GM23248 (cell line): ENCODE data around the gene PCDHB4. TPM values are rescaled to one million over a fixed set of nuclear protein-coding genes. Genes with fewer than 3 reads are reported as not detected.
"Not testable (repeated sequence)": the region's sequence is repeated elsewhere in the genome, so short reads cannot be mapped to it uniquely, and the experiment has no call there.

Source experiments
- DNase-seq: peaks from one replicate; pipeline ENCODE4 v3.0.0-alpha.2; 2015
- H2AFZ ChIP-seq: fragments of 200-600 bp; sonication (generic); 2 replicates; pipeline ENCODE4 v1.6.1; 2016; ENCODE audit warnings: antibody characterized with exemption
- H3F3A ChIP-seq: fragments of 200-600 bp; sonication (generic); 2 replicates; pipeline ENCODE4 v1.6.1; 2016; ENCODE audit warnings: mild to moderate bottlenecking, antibody characterized with exemption, mixed run types; ENCODE audit not compliant: insufficient read depth
- H3K27ac ChIP-seq: fragments of 200-600 bp; sonication (generic); 2 replicates; pipeline ENCODE4 v1.5.1; 2016; ENCODE audit warnings: mild to moderate bottlenecking
- H3K27me3 ChIP-seq: fragments of 200-600 bp; sonication (generic); replicated peaks from 2 replicates; pipeline ENCODE4 v1.6.1; 2016; ENCODE audit warnings: mild to moderate bottlenecking; ENCODE audit not compliant: insufficient read depth
- H3K36me3 ChIP-seq: fragments of 200-600 bp; sonication (generic); 2 replicates; pipeline ENCODE4 v1.6.1; 2016; ENCODE audit warnings: low read depth, mild to moderate bottlenecking
- H3K4me1 ChIP-seq: fragments of 200-600 bp; sonication (generic); 2 replicates; pipeline ENCODE4 v1.6.1; 2016; ENCODE audit warnings: mild to moderate bottlenecking; ENCODE audit not compliant: insufficient read depth
- H3K4me2 ChIP-seq: fragments of 200-600 bp; sonication (generic); one replicate; pipeline ENCODE4 v1.6.1; 2016; ENCODE audit warnings: mild to moderate bottlenecking; ENCODE audit not compliant: unreplicated experiment
- H3K4me3 ChIP-seq: fragments of 200-600 bp; sonication (generic); 2 replicates; pipeline ENCODE4 v1.5.1; 2016; ENCODE audit warnings: mild to moderate bottlenecking
- H3K79me2 ChIP-seq: fragments of 200-600 bp; sonication (generic); 2 replicates; pipeline ENCODE4 v1.6.1; 2016; ENCODE audit warnings: mild to moderate bottlenecking; ENCODE audit not compliant: insufficient read depth
- H3K9ac ChIP-seq: fragments of 200-600 bp; sonication (generic); 2 replicates; pipeline ENCODE4 v1.6.1; 2016; ENCODE audit warnings: mild to moderate bottlenecking
- H3K9me2 ChIP-seq: fragments of 200-600 bp; sonication (generic); 2 replicates; pipeline ENCODE4 v1.6.1; 2016; ENCODE audit warnings: mixed run types, mild to moderate bottlenecking, moderate library complexity; ENCODE audit not compliant: insufficient read depth
- H3K9me3 ChIP-seq: fragments of 200-600 bp; sonication (generic); one replicate; pipeline ENCODE4 v1.6.1; 2017; ENCODE audit warnings: low read depth
- H4K20me1 ChIP-seq: fragments of 200-600 bp; sonication (generic); 2 replicates; pipeline ENCODE4 v1.6.0; 2016; ENCODE audit not compliant: insufficient read depth
- EZH2 ChIP-seq: fragments of 200-600 bp; sonication (generic); IDR thresholded peaks from 2 replicates; pipeline ENCODE4 v1.6.1; 2018; ENCODE audit warnings: antibody characterized with exemption, mild to moderate bottlenecking; ENCODE audit not compliant: insufficient read depth, poor library complexity, severe bottlenecking
- EZH2phosphoT487 ChIP-seq: fragments of 200-600 bp; sonication (generic); IDR thresholded peaks from 2 replicates; pipeline ENCODE4 v1.6.1; 2018; ENCODE audit warnings: antibody characterized with exemption, moderate library complexity, mild to moderate bottlenecking, low read depth; ENCODE audit not compliant: insufficient read depth
- WGBS, 2 experiments: methylation state at CpG; one replicate each; pipeline ENCODE4 v1.1.6; 2015 to 2017; ENCODE audit warnings: low lambda C conversion rate in 2 of 2, low coverage in 1 of 2; ENCODE audit errors: missing lambda C conversion rate in 2 of 2; 5-methylcytosine and 5-hydroxymethylcytosine counted together
- in situ Hi-C: fragments of 300-500 bp; cut with MboI; formaldehyde crosslinking; loops from 2 replicates; pipeline ENCODE4 v1.15.0; 2020
- polyA plus RNA-seq: library from polyadenylated mRNA; unstranded; fragments of >200 nt; fragmentation: Nextera tagmentation; extraction: Ambion mirVana; gene quantifications from 2 replicates; pipeline ENCODE4 v1.2.1, GENCODE V29; 2016
- total RNA-seq: library from RNA; depleted of rRNA; stranded (reverse); fragments of >200 nt; shearing (Covaris generic); gene quantifications from 2 replicates; pipeline ENCODE4 v1.2.3, GENCODE V29; 2014

PCDHB4 gene
- total and polyA plus RNA-seq, 2 experiments from 2014 or later: 0.22 to 1.0 TPM

DNA sequence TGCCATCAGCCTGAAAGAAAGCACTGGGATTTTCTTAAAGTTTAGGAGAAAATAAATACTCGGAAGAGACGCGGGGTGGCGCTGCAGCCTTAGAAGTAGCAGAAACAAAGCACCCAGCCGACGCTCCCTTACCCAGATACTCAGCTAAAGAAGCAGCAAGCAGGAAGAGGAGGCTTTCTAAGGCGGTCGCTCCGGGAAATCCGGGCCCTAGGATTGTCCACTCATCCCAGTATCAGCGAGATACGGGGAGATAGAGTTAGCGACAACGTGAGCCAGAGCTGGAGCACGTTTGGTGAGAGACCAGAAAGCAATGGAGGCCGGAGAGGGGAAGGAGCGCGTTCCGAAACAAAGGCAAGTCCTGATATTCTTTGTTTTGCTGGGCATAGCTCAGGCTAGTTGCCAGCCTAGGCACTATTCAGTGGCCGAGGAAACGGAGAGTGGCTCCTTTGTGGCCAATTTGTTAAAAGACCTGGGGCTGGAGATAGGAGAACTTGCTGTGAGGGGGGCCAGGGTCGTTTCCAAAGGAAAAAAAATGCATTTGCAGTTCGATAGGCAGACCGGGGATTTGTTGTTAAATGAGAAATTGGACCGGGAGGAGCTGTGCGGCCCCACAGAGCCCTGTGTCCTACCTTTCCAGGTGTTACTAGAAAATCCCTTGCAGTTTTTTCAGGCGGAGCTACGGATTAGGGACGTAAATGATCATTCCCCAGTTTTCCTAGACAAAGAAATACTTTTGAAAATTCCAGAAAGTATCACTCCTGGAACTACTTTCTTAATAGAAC is 26.9 kb upstream of the PCDHB4 start, which contains the start of gene PCDHB2:
Gene PCDHB2, plus strand, starts transcription at position 135 of the 782 bp plus-strand sequence. Its CDS starts 176 bp downstream, at position 311.
- TF ChIP-seq EZH2: no peak
- TF ChIP-seq EZH2phosphoT487: no peak
- Histone ChIP-seq H4K20me1 (no peaks in the 10 kb centered on the region), H2AFZ (peak within 1 kb of the TSS; percentile 79), H3K4me2 (peak within 1 kb of the TSS; percentile 61), H3K27me3 (peaks cover 11% of the 10 kb centered on the region; the same call in 1 of the 2 replicates), H3K4me3 (peak within 1 kb of the TSS; percentile 72), H3K9me2 (no peaks in the 10 kb centered on the region), H3K9me3 (no peaks in the 10 kb centered on the region), H3F3A (no peaks in the 10 kb centered on the region), H3K9ac (peak within 1 kb of the TSS; percentile 74), H3K4me1 (no peaks in the 10 kb centered on the region), H3K79me2 (no peaks in the 10 kb centered on the region), H3K27ac (peak within 1 kb of the TSS; percentile 34; the same call in 1 of the 2 replicates), H3K36me3 (no peaks in the 10 kb centered on the region)
- DNase-seq: peak; percentile 80
- 9 to 12% methylated on average over 29 of the region's 29 CpGs for WGBS, 2 experiments
- in situ Hi-C loops: no loop called here

DNA sequence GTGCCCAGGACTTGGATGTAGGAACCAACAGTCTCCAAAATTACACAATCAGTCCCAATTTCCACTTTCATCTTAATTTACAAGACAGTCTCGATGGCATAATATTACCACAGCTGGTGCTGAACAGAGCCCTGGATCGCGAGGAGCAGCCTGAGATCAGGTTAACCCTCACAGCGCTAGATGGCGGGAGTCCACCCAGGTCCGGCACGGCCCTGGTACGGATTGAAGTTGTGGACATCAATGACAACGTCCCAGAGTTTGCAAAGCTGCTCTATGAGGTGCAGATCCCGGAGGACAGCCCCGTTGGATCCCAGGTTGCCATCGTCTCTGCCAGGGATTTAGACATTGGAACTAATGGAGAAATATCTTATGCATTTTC is 26.4 kb upstream of the PCDHB4 start:
- Histone ChIP-seq H3K9me2 (no peaks in the 10 kb centered on the region), H4K20me1 (no peaks in the 10 kb centered on the region), H3K27ac (no peak overlapping the region), H2AFZ (peak overlapping the region; percentile 79), H3K9ac (peak overlapping the region; percentile 74), H3K4me3 (peak overlapping the region; percentile 72), H3K4me1 (no peaks in the 10 kb centered on the region), H3K9me3 (no peaks in the 10 kb centered on the region), H3K36me3 (no peaks in the 10 kb centered on the region), H3F3A (no peaks in the 10 kb centered on the region), H3K4me2 (peak overlapping the region; percentile 61), H3K79me2 (no peaks in the 10 kb centered on the region), H3K27me3 (peaks cover 11% of the 10 kb centered on the region; the same call in 1 of the 2 replicates)
- DNase-seq: peak; percentile 7
- 28 to 30% methylated on average over 12 of the region's 12 CpGs for WGBS, 2 experiments
- TF ChIP-seq EZH2phosphoT487: no peak
- no peak for TF ChIP-seq EZH2
- in situ Hi-C loops: no loop called here

DNA sequence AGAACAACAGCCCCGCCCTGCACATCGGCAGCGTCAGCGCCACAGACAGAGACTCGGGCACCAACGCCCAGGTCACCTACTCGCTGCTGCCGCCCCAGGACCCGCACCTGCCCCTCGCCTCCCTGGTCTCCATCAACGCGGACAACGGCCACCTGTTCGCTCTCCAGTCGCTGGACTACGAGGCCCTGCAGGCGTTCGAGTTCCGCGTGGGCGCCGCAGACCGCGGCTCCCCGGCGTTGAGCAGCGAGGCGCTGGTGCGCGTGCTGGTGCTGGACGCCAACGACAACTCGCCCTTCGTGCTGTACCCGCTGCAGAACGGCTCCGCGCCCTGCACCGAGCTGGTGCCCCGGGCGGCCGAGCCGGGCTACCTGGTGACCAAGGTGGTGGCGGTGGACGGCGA is 25.4 kb upstream of the PCDHB4 start:
- H2AFZ ChIP-seq, H4K20me1 ChIP-seq, H3K36me3 ChIP-seq, H3K9me3 ChIP-seq, H3K4me3 ChIP-seq, H3K4me2 ChIP-seq, DNase-seq, H3K27ac ChIP-seq, H3K4me1 ChIP-seq, H3F3A ChIP-seq, in situ Hi-C loops, H3K9me2 ChIP-seq, H3K9ac ChIP-seq, H3K79me2 ChIP-seq: not testable (repeated sequence)
- WGBS, 2 experiments: 33 to 59% methylated on average over 3 to 20 of the region's 46 CpGs
- H3K27me3 ChIP-seq: peaks cover 11% of the 10 kb centered on the region; the same call in 1 of the 2 replicates

DNA sequence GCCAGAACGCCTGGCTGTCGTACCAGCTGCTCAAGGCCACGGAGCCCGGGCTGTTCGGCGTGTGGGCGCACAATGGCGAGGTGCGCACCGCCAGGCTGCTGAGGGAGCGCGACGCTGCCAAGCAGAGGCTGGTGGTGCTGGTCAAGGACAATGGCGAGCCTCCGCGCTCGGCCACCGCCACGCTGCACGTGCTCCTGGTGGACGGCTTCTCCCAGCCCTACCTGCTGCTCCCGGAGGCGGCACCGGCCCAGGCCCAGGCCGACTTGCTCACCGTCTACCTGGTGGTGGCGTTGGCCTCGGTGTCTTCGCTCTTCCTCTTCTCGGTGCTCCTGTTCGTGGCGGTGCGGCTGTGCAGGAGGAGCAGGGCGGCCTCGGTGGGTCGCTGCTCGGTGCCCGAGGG is 25.0 kb upstream of the PCDHB4 start:
- H3K9me2 ChIP-seq, H3K79me2 ChIP-seq, H3K9me3 ChIP-seq, in situ Hi-C loops, H3K36me3 ChIP-seq, H4K20me1 ChIP-seq, H3K9ac ChIP-seq, H3K4me1 ChIP-seq, H3K27me3 ChIP-seq, H3K4me3 ChIP-seq, H3K27ac ChIP-seq, DNase-seq, H3K4me2 ChIP-seq, H2AFZ ChIP-seq, H3F3A ChIP-seq: not testable (repeated sequence)
- 48 to 53% methylated on average over 20 to 24 of the region's 38 CpGs for WGBS, 2 experiments
